ENCODE data around the gene SDHAF3.

GRCh38 chr7:97096037-97096436 is 21.5 kb upstream of the SDHAF3 start:
- no peak for TF ChIP-seq CTCF (IDR thresholded peaks at IDR 0.05)
- no peak for TF ChIP-seq ZFX (IDR thresholded peaks at IDR 0.05; ENCODE audit: borderline replicate concordance)
